Brain microvascular endothelial cell (primary cell): ENCODE data around the gene SCUBE1.

Source experiments
- DNase-seq: peaks from one replicate; pipeline ENCODE4 v3.0.0-alpha.2; 2020
- H3K27ac ChIP-seq: fragments of 250-450 bp; sonication (Bioruptor Pico); 2 replicates; pipeline ENCODE4 v1.5.1; 2020; ENCODE audit warnings: mild to moderate bottlenecking, moderate library complexity
- H3K27me3 ChIP-seq: fragments of 250-450 bp; sonication (Bioruptor Pico); replicated peaks from 2 replicates; pipeline ENCODE4 v1.5.1; 2020; ENCODE audit warnings: mild to moderate bottlenecking
- H3K36me3 ChIP-seq: fragments of 250-450 bp; sonication (Bioruptor Pico); replicated peaks from 2 replicates; pipeline ENCODE4 v1.5.1; 2020; ENCODE audit warnings: mild to moderate bottlenecking
- H3K4me3 ChIP-seq: 2 replicates; pipeline ENCODE4 v1.5.1; 2011; ENCODE audit warnings: low read depth, mild to moderate bottlenecking, control low read depth, low read length, moderate library complexity
- in situ Hi-C: cut with HindIII; loops from 2 replicates; pipeline ENCODE4 v1.10.0; 2017; ENCODE audit warnings: low sequenced_read_pairs, low pct_ligation_motif_present
- TF ChIP-seq, protein P1 (sequence below): IDR thresholded peaks from 2 replicates; pipeline ENCODE4 v1.5.1; 2011; ENCODE audit warnings: low read depth, mild to moderate bottlenecking, moderate library complexity, low read length, control low read depth, inconsistent platforms; ENCODE audit errors: missing control alignments

SCUBE1 gene

GRCh38 chr22:43147821-43148220, 195.4 kb downstream of the SCUBE1 start:
- H3K27me3 ChIP-seq: no peaks in the 10 kb centered on the region
- DNase-seq: no peak
- no peak overlapping the region for H3K4me3 ChIP-seq
- no peaks in the 10 kb centered on the region for H3K36me3 ChIP-seq
- in situ Hi-C loops: no loop called here
- TF ChIP-seq, protein P1, sequence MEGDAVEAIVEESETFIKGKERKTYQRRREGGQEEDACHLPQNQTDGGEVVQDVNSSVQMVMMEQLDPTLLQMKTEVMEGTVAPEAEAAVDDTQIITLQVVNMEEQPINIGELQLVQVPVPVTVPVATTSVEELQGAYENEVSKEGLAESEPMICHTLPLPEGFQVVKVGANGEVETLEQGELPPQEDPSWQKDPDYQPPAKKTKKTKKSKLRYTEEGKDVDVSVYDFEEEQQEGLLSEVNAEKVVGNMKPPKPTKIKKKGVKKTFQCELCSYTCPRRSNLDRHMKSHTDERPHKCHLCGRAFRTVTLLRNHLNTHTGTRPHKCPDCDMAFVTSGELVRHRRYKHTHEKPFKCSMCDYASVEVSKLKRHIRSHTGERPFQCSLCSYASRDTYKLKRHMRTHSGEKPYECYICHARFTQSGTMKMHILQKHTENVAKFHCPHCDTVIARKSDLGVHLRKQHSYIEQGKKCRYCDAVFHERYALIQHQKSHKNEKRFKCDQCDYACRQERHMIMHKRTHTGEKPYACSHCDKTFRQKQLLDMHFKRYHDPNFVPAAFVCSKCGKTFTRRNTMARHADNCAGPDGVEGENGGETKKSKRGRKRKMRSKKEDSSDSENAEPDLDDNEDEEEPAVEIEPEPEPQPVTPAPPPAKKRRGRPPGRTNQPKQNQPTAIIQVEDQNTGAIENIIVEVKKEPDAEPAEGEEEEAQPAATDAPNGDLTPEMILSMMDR: no peak
- H3K27ac ChIP-seq: no peak overlapping the region
